Measurements from ENCODE around the gene PEAR1. TPM values are rescaled to one million over a fixed set of nuclear protein-coding genes. Genes with fewer than 3 reads are reported as not detected.

PEAR1 gene
- total RNA-seq, 1 donor: 10.8 TPM

DNA sequence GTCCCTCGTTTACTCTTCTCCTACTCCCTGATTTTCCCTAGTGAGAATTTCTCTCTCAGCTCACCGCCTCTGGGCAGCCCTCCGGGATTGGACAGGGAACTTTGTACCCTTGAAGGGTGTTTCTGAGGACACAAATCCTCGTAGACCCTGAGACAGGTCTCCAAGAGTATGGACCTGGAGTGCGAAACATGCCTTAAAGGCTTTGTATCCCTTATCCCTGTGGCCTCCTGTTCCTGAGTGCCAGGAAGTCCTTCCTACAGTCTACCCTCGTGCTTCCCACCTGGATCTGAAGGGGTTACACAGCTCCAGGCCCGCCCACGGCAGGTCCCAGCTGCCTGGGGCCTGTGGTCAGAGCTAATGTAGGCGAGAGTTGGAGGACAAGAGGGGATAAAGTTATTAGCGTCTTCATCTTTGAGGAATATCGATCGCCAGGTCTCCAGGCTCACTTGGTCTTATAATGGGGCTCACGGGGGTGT is 7.6 kb upstream of the PEAR1 start:
- no peak overlapping the region for H3K4me3 ChIP-seq (ENCODE audit: low read depth, low read length)
- TF ChIP-seq, protein P1, sequence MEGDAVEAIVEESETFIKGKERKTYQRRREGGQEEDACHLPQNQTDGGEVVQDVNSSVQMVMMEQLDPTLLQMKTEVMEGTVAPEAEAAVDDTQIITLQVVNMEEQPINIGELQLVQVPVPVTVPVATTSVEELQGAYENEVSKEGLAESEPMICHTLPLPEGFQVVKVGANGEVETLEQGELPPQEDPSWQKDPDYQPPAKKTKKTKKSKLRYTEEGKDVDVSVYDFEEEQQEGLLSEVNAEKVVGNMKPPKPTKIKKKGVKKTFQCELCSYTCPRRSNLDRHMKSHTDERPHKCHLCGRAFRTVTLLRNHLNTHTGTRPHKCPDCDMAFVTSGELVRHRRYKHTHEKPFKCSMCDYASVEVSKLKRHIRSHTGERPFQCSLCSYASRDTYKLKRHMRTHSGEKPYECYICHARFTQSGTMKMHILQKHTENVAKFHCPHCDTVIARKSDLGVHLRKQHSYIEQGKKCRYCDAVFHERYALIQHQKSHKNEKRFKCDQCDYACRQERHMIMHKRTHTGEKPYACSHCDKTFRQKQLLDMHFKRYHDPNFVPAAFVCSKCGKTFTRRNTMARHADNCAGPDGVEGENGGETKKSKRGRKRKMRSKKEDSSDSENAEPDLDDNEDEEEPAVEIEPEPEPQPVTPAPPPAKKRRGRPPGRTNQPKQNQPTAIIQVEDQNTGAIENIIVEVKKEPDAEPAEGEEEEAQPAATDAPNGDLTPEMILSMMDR (IDR thresholded peaks at IDR 0.05; ENCODE audit: insufficient read depth, low read length): no peak
- DNase-seq (ENCODE audit: low read depth): no peak

DNA sequence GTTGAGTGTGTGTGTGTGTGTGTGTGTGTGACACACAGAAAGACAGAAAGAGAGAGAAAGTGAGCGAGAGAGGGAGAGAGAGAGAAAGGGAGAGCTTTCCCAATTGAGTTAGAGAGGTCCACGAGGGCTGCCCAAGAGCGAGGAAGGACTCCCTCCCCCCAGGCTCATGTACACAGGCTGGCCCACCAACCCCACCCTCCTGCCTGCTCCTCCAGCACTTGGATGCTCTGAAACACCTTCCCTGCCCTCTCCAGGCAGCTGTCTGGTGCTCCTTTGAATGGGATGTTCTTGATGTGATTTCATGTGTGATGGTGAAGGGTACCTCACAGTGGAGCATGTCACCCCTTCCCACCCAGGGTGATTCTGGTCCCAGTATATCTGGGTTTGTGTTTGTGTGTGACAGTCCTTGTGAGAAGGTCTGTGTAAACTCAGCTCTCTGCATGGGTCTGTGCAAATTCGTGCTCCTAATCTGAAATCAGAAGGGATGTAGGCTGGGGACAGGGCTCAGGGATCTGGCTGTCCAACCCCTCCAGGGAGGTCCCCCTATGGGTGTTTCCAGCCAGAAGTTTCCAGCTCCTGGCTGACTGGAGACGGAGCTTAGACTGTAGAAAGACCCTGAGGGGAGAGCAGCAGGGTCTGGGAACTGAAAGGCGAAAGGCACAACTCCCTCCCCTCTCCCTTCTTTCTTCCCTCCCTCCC is 6.8 kb upstream of the PEAR1 start:
- TF ChIP-seq, protein P1 (IDR thresholded peaks at IDR 0.05; ENCODE audit: insufficient read depth, low read length): no peak

DNA sequence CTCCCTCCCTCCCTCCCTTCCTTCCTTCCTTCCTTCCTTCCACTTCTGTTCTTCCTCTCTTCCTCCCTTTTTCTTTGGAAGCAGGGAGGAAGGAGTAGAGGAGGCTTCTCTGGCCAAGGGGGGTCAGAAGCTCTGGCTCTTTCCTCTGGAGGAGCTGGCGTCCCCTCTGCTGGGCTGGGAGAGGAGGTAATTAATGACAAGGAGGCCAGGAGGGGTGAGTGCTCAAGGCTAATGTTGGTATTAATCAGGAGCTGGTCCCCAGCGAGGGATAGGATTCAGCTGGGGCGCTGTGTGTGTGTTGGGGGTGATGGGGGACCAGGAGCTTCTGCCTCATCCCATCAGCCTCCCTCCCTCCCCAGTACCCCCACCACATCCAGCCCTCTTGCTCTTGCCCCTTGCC is 6.2 kb upstream of the PEAR1 start:
- no peak overlapping the region for H3K4me3 ChIP-seq (ENCODE audit: low read depth, low read length)
- DNase-seq (ENCODE audit: low read depth): no peak
- TF ChIP-seq, protein P1 (IDR thresholded peaks at IDR 0.05; ENCODE audit: insufficient read depth, low read length): no peak

More for the DNA sequence above, 6.8 kb upstream of the PEAR1 start:
- no peak overlapping the region for H3K4me3 ChIP-seq (ENCODE audit: low read depth, low read length)
- no peak for DNase-seq (ENCODE audit: low read depth)

DNA sequence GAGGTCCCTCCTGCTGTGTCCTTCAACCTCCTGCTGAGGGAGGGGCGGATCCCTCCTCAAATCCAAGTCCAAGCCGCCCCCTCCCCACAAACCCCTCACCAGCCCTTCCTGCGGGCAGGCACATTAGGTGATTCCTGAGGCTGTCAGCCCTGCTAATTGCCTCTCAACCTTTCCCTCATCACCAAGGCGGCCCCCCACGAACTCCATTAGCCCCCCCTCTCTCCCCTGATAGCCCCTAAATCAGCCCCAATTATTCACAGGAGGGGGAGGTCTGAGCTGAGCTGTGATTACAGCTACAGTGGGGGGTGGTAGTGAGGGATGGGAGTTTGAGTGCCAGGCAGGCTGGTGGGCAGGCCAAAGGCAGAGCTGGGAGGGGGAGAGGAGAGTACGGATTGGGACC is 5.8 kb upstream of the PEAR1 start:
- H3K4me3 ChIP-seq (ENCODE audit: low read depth, low read length): no peak overlapping the region
- TF ChIP-seq, protein P1 (IDR thresholded peaks at IDR 0.05; ENCODE audit: insufficient read depth, low read length): no peak
- DNase-seq (ENCODE audit: low read depth): no peak

DNA sequence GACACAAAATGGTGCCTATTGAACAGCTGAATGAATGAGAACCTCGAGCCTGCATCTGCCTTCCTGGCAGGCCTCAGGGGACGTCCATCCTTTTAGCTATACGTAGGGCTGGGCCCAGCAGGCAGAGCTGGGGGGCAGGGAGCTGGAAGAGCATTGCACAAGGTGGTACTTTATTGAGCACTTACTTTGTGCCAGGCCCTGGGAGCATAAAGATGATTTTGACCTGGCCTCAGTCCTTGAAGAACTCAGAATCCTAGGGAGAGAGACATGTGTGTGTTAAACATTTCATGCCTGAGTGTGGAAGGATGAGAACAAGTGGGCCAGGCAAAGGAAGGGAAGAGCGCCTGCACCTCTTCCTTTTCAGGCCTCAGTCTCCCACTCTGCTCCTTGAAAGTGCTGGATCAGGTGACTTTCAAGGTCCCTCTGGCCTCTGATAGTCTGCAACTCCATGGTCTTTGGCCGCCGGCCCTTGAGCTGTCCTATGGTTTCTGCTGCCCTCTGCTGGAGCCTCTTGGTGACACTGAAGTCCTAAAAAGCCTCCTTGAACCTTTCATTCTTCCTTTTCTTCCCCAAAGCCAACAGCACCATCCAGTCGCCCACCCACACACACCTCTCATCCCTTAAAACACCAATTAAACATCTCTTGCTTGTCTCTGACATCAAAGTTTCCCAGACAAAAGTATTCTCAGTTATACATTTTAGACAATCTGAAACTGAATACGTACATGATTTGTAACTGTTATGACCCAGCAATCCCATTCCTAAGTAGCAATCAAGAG is 3.5 kb upstream of the PEAR1 start:
- no peak overlapping the region for H3K4me3 ChIP-seq (ENCODE audit: low read depth, low read length)
- TF ChIP-seq, protein P1 (IDR thresholded peaks at IDR 0.05; ENCODE audit: insufficient read depth, low read length): peak; percentile 91
- DNase-seq (ENCODE audit: low read depth): peak; percentile 88

DNA sequence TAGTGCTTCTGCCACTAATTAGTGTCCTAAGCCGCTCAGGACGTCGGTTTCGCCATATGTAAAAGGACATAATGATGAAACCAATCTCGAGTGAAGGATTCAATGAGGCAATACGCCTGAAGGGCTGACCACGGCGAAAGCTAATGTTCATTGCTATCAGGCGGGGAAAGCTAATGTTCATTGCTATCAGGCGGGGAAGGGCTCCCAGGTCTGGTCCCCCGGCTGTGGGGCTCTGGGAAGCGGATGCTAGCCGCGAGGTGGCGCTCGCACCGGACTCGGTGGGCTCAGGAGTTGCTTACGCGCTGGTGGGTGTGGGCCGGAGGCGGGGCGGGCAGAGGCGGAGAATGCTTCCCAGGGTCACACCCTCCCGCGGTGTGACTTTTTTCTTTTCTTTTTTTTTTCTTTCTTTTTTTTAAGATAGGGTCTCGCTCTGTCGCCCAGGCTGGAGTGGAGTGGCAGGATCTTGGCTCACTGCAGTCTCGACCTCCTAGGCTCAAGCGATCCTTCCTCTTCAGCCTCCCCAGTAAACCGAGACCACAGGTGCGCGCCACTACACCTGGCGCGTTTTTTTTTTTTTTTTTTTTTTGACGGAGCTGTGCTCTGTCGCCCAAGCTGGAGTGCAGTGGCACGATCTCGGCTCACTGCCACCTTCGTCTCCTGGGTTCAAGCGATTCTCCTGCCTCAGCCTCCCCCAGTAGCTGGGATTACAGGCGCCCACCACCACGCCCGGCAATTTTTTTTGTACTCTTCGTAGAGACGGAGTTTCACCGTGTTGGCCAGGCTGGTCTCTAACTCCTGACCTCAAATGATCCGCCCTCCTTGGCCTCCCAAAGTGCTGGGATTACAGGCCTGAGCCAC is 1.1 kb upstream of the PEAR1 start:
- H3K4me3 ChIP-seq (ENCODE audit: low read depth, low read length): peak overlapping the region; percentile 45
- TF ChIP-seq, protein P1 (IDR thresholded peaks at IDR 0.05; ENCODE audit: insufficient read depth, low read length): peak; percentile 92
- peak; percentile 89 for DNase-seq (ENCODE audit: low read depth)

All from fibroblast of the aortic adventitia (primary cell).